Esophagus (tissue), 2 donors: ENCODE results near the gene SMPD1. TPM values are rescaled to one million over a fixed set of nuclear protein-coding genes. Genes with fewer than 3 reads are reported as not detected.

Experiments
- H3K27ac ChIP-seq, 2 donors: one replicate each; pipeline ENCODE4 v1.5.1; 2013; ENCODE audit warnings: low read depth in 2 of 2, mild to moderate bottlenecking in 2 of 2, inconsistent platforms in 1 of 2, low read length in 1 of 2, moderate library complexity in 1 of 2
- H3K27me3 ChIP-seq, 2 donors: one replicate each; pipeline ENCODE4 v1.6.1; 2013; ENCODE audit warnings: low read length in 2 of 2, control low read depth in 1 of 2, mild to moderate bottlenecking in 1 of 2; ENCODE audit not compliant: insufficient read depth in 2 of 2, control insufficient read depth in 1 of 2
- H3K36me3 ChIP-seq, 2 donors: one replicate each; pipeline ENCODE4 v1.6.1; 2013; ENCODE audit warnings: low read length in 1 of 2; ENCODE audit not compliant: control insufficient read depth in 2 of 2, insufficient read depth in 2 of 2
- H3K4me1 ChIP-seq, 2 donors: one replicate each; pipeline ENCODE4 v1.6.1; 2013; ENCODE audit warnings: low read length in 1 of 2; ENCODE audit not compliant: control insufficient read depth in 2 of 2, insufficient read depth in 2 of 2
- H3K4me3 ChIP-seq, 2 donors: one replicate each; pipeline ENCODE4 v1.5.1; 2013; ENCODE audit warnings: low read length in 2 of 2, mild to moderate bottlenecking in 2 of 2, low read depth in 1 of 2, moderate library complexity in 1 of 2
- H3K9me3 ChIP-seq, 2 donors: one replicate each; pipeline ENCODE4 v1.6.1; 2013; ENCODE audit warnings: mild to moderate bottlenecking in 2 of 2, low read depth in 1 of 2, low read length in 1 of 2, moderate library complexity in 1 of 2; ENCODE audit not compliant: control insufficient read depth in 2 of 2, insufficient read depth in 1 of 2
- WGBS, 2 donors: extraction: QIAGEN DNeasy Blood & Tissue Kit; methylation state at CpG; one replicate each; pipeline ENCODE4 v1.1.7; 2013; 5-methylcytosine and 5-hydroxymethylcytosine counted together
- polyA plus RNA-seq, 2 donors: library from polyadenylated mRNA; stranded (reverse); fragments of 200-250 nt; gene quantifications; one replicate each; pipeline ENCODE4 v1.2.3, GENCODE V29; 2013
- donor health status: healthy with polysubstance abuse.
- donor health status: Bipolar disorder and iron deficiency.

The SMPD1 gene
- polyA plus RNA-seq, 2 donors = 16.0 to 18.9 TPM

- no peaks in the 10 kb centered on the region for H3K27me3 ChIP-seq
- no peak overlapping the region for H3K27ac ChIP-seq
- H3K4me1 ChIP-seq = no peaks in the 10 kb centered on the region
- no peaks in the 10 kb centered on the region for H3K9me3 ChIP-seq
- no peak overlapping the region for H3K4me3 ChIP-seq
- no peaks in the 10 kb centered on the region for H3K36me3 ChIP-seq
Observed at GRCh38 chr11:6427516-6427915, 37.2 kb downstream of the SMPD1 start.

GRCh38 chr11:6431861-6432260 is 41.6 kb downstream of the SMPD1 start:
- no peaks in the 10 kb centered on the region for H3K9me3 ChIP-seq
- H3K4me3 ChIP-seq = no peak overlapping the region
- WGBS, 2 donors = 75 to 81% methylated on average over 3 of the region's 3 CpGs
- H3K27ac ChIP-seq = no peak overlapping the region
- no peaks in the 10 kb centered on the region for H3K27me3 ChIP-seq
- no peaks in the 10 kb centered on the region for H3K4me1 ChIP-seq
- no peaks in the 10 kb centered on the region for H3K36me3 ChIP-seq

DNA sequence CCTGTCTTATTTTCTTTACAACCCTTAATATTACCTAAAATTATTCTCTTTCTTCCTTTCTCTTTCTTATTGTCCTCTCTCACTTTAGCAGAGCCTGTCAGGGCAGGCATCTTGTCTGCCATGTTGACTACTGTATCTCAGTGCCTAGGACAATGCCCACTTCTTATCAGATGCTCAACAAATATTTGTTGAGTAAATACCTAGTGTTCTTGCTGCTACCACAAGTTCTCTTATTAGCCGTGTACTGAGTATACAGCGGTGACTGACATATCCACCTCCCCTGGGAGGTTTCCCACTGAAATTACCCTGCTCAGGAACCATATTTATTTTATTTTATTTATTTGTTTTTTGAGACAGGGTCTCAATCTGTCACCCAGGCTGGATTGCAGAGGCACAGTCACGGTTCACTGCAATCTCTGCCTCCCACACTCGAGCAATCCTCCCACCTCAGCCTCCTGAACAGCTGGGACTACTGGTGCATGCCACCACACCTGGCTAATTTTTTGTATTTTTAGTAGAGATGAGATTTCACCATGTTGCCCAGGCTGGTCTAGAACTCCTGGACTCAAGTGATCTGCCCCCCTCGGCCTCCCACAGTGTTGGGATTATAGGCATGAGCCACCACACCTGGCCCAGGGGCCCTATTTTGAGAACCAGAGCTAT is 43.9 kb downstream of the SMPD1 start:
- WGBS, 2 donors = 57 to 65% methylated on average over 5 of the region's 5 CpGs
- H3K27ac ChIP-seq = no peak overlapping the region
- H3K9me3 ChIP-seq = no peaks in the 10 kb centered on the region
- peaks cover 0 to 3% of the 10 kb centered on the region in 2 donors for H3K4me1 ChIP-seq
- H3K27me3 ChIP-seq = no peaks in the 10 kb centered on the region
- no peaks in the 10 kb centered on the region for H3K36me3 ChIP-seq
- no peak overlapping the region for H3K4me3 ChIP-seq

DNA sequence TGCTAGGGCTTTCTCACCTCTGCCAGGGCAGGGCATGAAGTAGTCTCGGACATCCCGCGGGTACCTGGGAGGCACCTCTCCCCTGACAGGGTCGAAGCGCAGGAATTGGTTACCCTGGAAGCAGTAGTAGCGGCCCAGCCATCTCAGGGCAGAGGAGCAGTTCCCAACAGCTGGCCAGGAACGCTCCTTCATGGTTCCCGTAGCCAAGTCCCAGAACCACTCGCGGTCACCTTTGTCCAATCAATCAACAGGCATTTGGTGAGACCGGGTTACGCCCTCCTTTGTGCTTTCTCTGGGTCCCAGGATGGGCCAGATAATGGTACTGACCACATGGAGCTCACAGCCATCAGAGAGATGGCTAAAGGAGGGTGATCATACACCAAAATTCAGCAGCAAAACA is 47.1 kb downstream of the SMPD1 start:
- H3K36me3 ChIP-seq = no peaks in the 10 kb centered on the region
- no peaks in the 10 kb centered on the region for H3K27me3 ChIP-seq
- peaks cover 0 to 3% of the 10 kb centered on the region in 2 donors for H3K4me1 ChIP-seq
- H3K4me3 ChIP-seq = no peak overlapping the region
- no peaks in the 10 kb centered on the region for H3K9me3 ChIP-seq
- 93 to 94% methylated on average over 12 of the region's 12 CpGs for WGBS, 2 donors
- no peak overlapping the region for H3K27ac ChIP-seq

DNA sequence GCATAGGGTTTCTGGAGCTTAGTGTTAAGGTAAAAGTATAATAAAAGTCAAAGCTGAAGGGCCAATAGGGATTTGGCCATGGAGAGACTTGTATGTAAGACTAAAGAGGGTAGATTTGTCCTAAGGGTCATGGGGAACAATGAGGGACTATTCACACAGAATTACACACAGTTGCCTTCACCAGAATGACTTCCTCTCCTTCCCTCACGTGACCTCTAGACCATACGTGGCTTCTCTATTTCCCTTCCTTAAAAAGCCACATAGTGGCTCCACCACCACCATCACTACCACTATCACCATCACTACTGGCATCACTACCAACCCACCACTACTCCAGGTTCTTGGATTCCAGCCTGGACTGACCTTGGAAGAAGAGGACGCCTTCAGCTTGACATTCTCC is 47.7 kb downstream of the SMPD1 start:
- 69 to 75% methylated on average over 3 of the region's 3 CpGs for WGBS, 2 donors
- H3K27me3 ChIP-seq = no peaks in the 10 kb centered on the region
- no peak overlapping the region for H3K27ac ChIP-seq
- no peaks in the 10 kb centered on the region for H3K9me3 ChIP-seq
- H3K4me1 ChIP-seq = peaks cover 0 to 3% of the 10 kb centered on the region in 2 donors
- H3K36me3 ChIP-seq = no peaks in the 10 kb centered on the region
- no peak overlapping the region for H3K4me3 ChIP-seq

GRCh38 chr11:6438979-6439571 is 48.8 kb downstream of the SMPD1 start:
- H3K27me3 ChIP-seq = no peaks in the 10 kb centered on the region
- no peaks in the 10 kb centered on the region for H3K36me3 ChIP-seq
- H3K9me3 ChIP-seq = no peaks in the 10 kb centered on the region
- H3K27ac ChIP-seq = no peak overlapping the region
- 0 to 6% methylated on average over 1 of the region's 1 CpG for WGBS, 2 donors
- H3K4me3 ChIP-seq = no peak overlapping the region
- H3K4me1 ChIP-seq = peaks cover 0 to 3% of the 10 kb centered on the region in 2 donors

GRCh38 chr11:6440906-6441358 is 50.7 kb downstream of the SMPD1 start, which contains the start of gene HPX:
Gene HPX, minus strand, starts transcription at chr11:6440987. Its CDS starts 24 bp downstream, at chr11:6440963.
- no peaks in the 10 kb centered on the region for H3K9me3 ChIP-seq
- no peak within 1 kb of the TSS for H3K27ac ChIP-seq
- H3K36me3 ChIP-seq = no peaks in the 10 kb centered on the region
- H3K4me1 ChIP-seq = peaks cover 0 to 3% of the 10 kb centered on the region in 2 donors
- no peak within 1 kb of the TSS for H3K4me3 ChIP-seq
- WGBS, 2 donors = 66 to 77% methylated on average over 3 of the region's 3 CpGs
- no peaks in the 10 kb centered on the region for H3K27me3 ChIP-seq

- WGBS, 2 donors = 91 to 94% methylated on average over 4 of the region's 4 CpGs
- peaks cover 0 to 3% of the 10 kb centered on the region in 2 donors for H3K4me1 ChIP-seq
- H3K4me3 ChIP-seq = no peak overlapping the region
- H3K27ac ChIP-seq = no peak overlapping the region
- H3K27me3 ChIP-seq = no peaks in the 10 kb centered on the region
- no peaks in the 10 kb centered on the region for H3K9me3 ChIP-seq
- H3K36me3 ChIP-seq = no peaks in the 10 kb centered on the region
Observed at GRCh38 chr11:6442441-6442840, 52.2 kb downstream of the SMPD1 start.

DNA sequence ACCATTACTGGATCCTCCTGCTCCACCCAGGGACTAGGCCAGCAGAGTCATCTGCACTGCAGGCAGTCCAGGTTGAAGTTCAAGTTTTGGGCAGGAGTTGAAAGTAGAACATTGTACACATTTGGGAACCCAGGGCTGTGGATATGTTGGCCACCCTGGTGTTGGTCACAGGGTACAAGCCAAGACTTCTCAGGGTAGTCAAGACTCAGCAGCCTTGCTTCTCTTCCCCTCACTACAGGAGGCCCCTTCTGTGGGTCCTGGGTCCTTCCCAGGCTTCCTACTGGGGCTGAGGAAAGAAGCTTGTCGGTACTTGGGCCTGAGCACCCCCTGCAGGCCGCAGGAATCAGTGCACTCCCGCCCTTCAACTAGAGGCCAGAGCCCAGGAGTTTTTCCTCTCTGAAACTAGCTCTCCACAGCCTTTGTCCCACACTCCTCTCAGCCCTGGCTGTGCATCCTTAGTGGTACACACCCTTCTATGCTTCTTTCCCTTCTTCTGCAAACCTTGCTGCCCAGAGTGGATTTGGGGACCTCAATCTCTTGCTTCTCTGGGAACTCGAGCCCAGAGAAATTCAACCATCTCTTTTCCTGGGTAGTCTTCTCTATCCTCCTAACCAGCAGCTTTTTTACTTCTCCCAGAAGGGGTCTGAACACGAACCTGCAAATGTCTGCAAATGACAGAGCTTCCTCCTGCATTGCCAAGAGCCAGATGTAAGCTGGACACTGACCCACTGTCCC is 53.2 kb downstream of the SMPD1 start:
- WGBS, 2 donors = 29 to 32% methylated on average over 5 of the region's 5 CpGs
- no peaks in the 10 kb centered on the region for H3K9me3 ChIP-seq
- no peaks in the 10 kb centered on the region for H3K27me3 ChIP-seq
- H3K36me3 ChIP-seq = no peaks in the 10 kb centered on the region
- no peaks in the 10 kb centered on the region for H3K4me1 ChIP-seq
- no peak overlapping the region for H3K27ac ChIP-seq
- no peak overlapping the region for H3K4me3 ChIP-seq
